A549 (cell line): ENCODE measurements around the gene NLN.

Experiments
- CHD2 ChIP-seq: fragments of 150-350 bp; IDR thresholded peaks from 2 replicates; pipeline ENCODE4 v1.6.1; 2014; ENCODE audit warnings: low read length; ENCODE audit not compliant: partially characterized antibody
- CHD4 ChIP-seq: fragments of 200-600 bp; sonication (generic); IDR thresholded peaks from 2 replicates; pipeline ENCODE4 v1.6.1; 2016; ENCODE audit warnings: antibody characterized with exemption, mild to moderate bottlenecking, borderline replicate concordance
- CTCF ChIP-seq: fragments of >200 bp; sonication (Bioruptor Twin); formaldehyde crosslinking; IDR thresholded peaks from 3 replicates; pipeline ENCODE4 v1.5.1; 2016
- EP300 ChIP-seq, 2 experiments: fragments of >200 bp; sonication (Bioruptor Twin); formaldehyde crosslinking; IDR thresholded peaks; 2 replicates in 1 of 2; 3 replicates in 1 of 2; pipeline ENCODE4 v1.6.1; 2016 to 2017
- HOXA7 ChIP-seq: fragments of 250-450 bp; sonication (Bioruptor Pico); IDR thresholded peaks from 2 replicates; pipeline ENCODE4 v1.5.0; 2020; ENCODE audit warnings: mild to moderate bottlenecking, moderate library complexity
- JUN ChIP-seq, 2 experiments: fragments of >200 bp; sonication (Bioruptor Twin); formaldehyde crosslinking; IDR thresholded peaks; 2 replicates in 1 of 2; 3 replicates in 1 of 2; pipeline ENCODE4 v1.6.1; 2016 to 2017
- MAX ChIP-seq: IDR thresholded peaks from 2 replicates; pipeline ENCODE4 v1.6.1; 2012
- MYC ChIP-seq: IDR thresholded peaks from 2 replicates; pipeline ENCODE4 v1.6.1; 2012; ENCODE audit warnings: mild to moderate bottlenecking, inconsistent platforms, low read length, improper control_type of control experiment, borderline replicate concordance
- POLR2A ChIP-seq: IDR thresholded peaks from 2 replicates; pipeline ENCODE4 v1.6.1; 2012; ENCODE audit warnings: mild to moderate bottlenecking, low read length
- RNF2 ChIP-seq: fragments of 200-600 bp; sonication (generic); IDR thresholded peaks from 2 replicates; pipeline ENCODE4 v1.6.1; 2016; ENCODE audit warnings: low read depth, mild to moderate bottlenecking, antibody characterized with exemption, moderate library complexity, borderline replicate concordance
- SMC3 ChIP-seq: fragments of >200 bp; sonication (Bioruptor Twin); formaldehyde crosslinking; IDR thresholded peaks from 3 replicates; pipeline ENCODE4 v1.6.1; 2018; ENCODE audit warnings: inconsistent platforms
- TP53 ChIP-seq: fragments of 250-450 bp; sonication (Bioruptor Pico); IDR thresholded peaks from 2 replicates; pipeline ENCODE4 v1.5.0; 2021; ENCODE audit warnings: mild to moderate bottlenecking, moderate library complexity
- USF2 ChIP-seq: fragments of 450-650 bp; IDR thresholded peaks from 2 replicates; pipeline ENCODE4 v1.6.1; 2014; ENCODE audit warnings: antibody characterized with exemption
- ZNF302 ChIP-seq: fragments of 250-450 bp; sonication (Bioruptor Pico); IDR thresholded peaks from 2 replicates; pipeline ENCODE4 v1.9.0; 2021; ENCODE audit warnings: inconsistent platforms, mild to moderate bottlenecking, moderate library complexity

GRCh38 chr5:65823845-65824445 is 101.9 kb downstream of the NLN start:
- TF ChIP-seq CHD4 (no peak), CTCF (no peak), RNF2 (no peak), SMC3 (no peak), MAX (no peak), USF2 (no peak), MYC (no peak), POLR2A (no peak), TP53 (CRISPR knock-in tag) (no peak), JUN (IDR thresholded peaks at IDR 0.05) (no peak), CHD2 (no peak), HOXA7 (CRISPR knock-in tag) (no peak), ZNF302 (CRISPR knock-in tag) (no peak), EP300 (IDR thresholded peaks at IDR 0.05) (no peak)
